Caco-2 (cell line): ENCODE measurements around the gene EEF1AKMT4. TPM values are rescaled to one million over a fixed set of nuclear protein-coding genes. Genes with fewer than 3 reads are reported as not detected.

Source experiments
- BruUV-seq: library from RNA; stranded (reverse); fragments of 400-500 nt; replicated peaks from 2 replicates; lab custom pipeline; 2021; lab: Mats Ljungman, UMichigan
- CTCF ChIA-PET: fragments of 300-600 bp; sonication (Branson Sonifier 250); formaldehyde crosslinking; loops from one replicate; lab custom pipeline; 2022; ENCODE audit warnings: antibody characterized with exemption; lab: Charles Lee
- POLR2A ChIA-PET: fragments of 300-600 bp; sonication (Branson Sonifier 250); formaldehyde crosslinking; loops from one replicate; lab custom pipeline; 2022; ENCODE audit warnings: antibody characterized with exemption; lab: Charles Lee
- DNase-seq, 2 experiments: peaks; one replicate each; pipeline versions ENCODE4 v3.0.0 to v3.0.0-alpha.2; 2020 to 2022
- H3K27me3 ChIP-seq: replicated peaks from 2 replicates; pipeline ENCODE4 v1.6.0; 2011; ENCODE audit warnings: low read length; ENCODE audit not compliant: control insufficient read depth, insufficient read depth
- H3K36me3 ChIP-seq: 2 replicates; pipeline ENCODE4 v1.5.1; 2011; ENCODE audit warnings: low read length; ENCODE audit not compliant: control insufficient read depth, insufficient read depth
- H3K4me1 ChIP-seq: fragments of 250-450 bp; sonication (Bioruptor Pico); 2 replicates; pipeline ENCODE4 v1.5.1; 2020; ENCODE audit warnings: mild to moderate bottlenecking
- H3K4me3 ChIP-seq: 2 replicates; pipeline ENCODE4 v1.5.1; 2011; ENCODE audit warnings: low read depth, mild to moderate bottlenecking, control low read depth, low read length
- H3K9me3 ChIP-seq: fragments of 250-450 bp; sonication (Bioruptor Pico); 2 replicates; pipeline ENCODE4 v1.5.1; 2020; ENCODE audit warnings: mild to moderate bottlenecking, moderate library complexity
- H3K27ac Mint-ChIP-seq: one replicate; pipeline ENCODE4 v1.8.0; 2022; ENCODE audit warnings: mixed read lengths; ENCODE audit not compliant: unreplicated experiment
- H3K27me3 Mint-ChIP-seq: one replicate; pipeline ENCODE4 v1.8.0; 2022; ENCODE audit warnings: mixed read lengths; ENCODE audit not compliant: insufficient read depth, unreplicated experiment
- H3K36me3 Mint-ChIP-seq: one replicate; pipeline ENCODE4 v1.8.0; 2022; ENCODE audit warnings: mild to moderate bottlenecking, mixed read lengths; ENCODE audit not compliant: insufficient read depth, unreplicated experiment
- H3K4me1 Mint-ChIP-seq: one replicate; pipeline ENCODE4 v1.8.0; 2022; ENCODE audit warnings: low read depth, mixed read lengths; ENCODE audit not compliant: unreplicated experiment
- H3K4me3 Mint-ChIP-seq: one replicate; pipeline ENCODE4 v1.8.0; 2022; ENCODE audit warnings: mild to moderate bottlenecking, moderate library complexity, mixed read lengths; ENCODE audit not compliant: unreplicated experiment
- H3K9me3 Mint-ChIP-seq: one replicate; pipeline ENCODE4 v1.8.0; 2022; ENCODE audit warnings: mixed read lengths; ENCODE audit not compliant: unreplicated experiment
- CTCF ChIP-seq, 2 experiments: fragments of 200-600 bp in 1 of 2; IDR thresholded peaks; 1 replicate in 1 of 2; 2 replicates in 1 of 2; pipeline versions ENCODE4 v1.5.1 to v1.8.0; 2011 to 2022; ENCODE audit warnings: antibody characterized with exemption in 1 of 2, control low read depth in 1 of 2, inconsistent platforms in 1 of 2, low read depth in 1 of 2, low read length in 1 of 2, mild to moderate bottlenecking in 1 of 2, moderate library complexity in 1 of 2; ENCODE audit not compliant: insufficient read depth in 1 of 2, severe bottlenecking in 1 of 2, unreplicated experiment in 1 of 2
- intact Hi-C: fragments of 100-400 bp; cut with micrococcal nuclease; formaldehyde crosslinking; loops from one replicate; pipeline ENCODE4 v1.10.0; 2022; ENCODE audit not compliant: unreplicated experiment
- total RNA-seq: library from RNA; stranded (reverse); gene quantifications from 2 replicates; pipeline ENCODE4 v1.2.3, GENCODE V29; 2022

Gene EEF1AKMT4
- total RNA-seq, 1 experiment from 2014 or later: 13.1 TPM

- POLR2A ChIA-PET: no interaction called here
- no peaks in the 10 kb centered on the region for H3K36me3 ChIP-seq
- Mint-ChIP-seq H3K36me3 (peaks cover 4% of the 10 kb centered on the region), H3K4me1 (peaks cover 7% of the 10 kb centered on the region), H3K4me3 (no peak overlapping the region), H3K9me3 (no peaks in the 10 kb centered on the region), H3K27me3 (peaks cover 15% of the 10 kb centered on the region), H3K27ac (no peak overlapping the region)
- CTCF ChIA-PET: no interaction called here
- BruUV-seq: no TSS peak
- intact Hi-C loops: no loop called here
- peaks cover 3% of the 10 kb centered on the region for H3K27me3 ChIP-seq
- TF ChIP-seq CTCF (IDR thresholded peaks at IDR 0.05; ENCODE audit: insufficient read depth in 1 of 2, low read depth in 1 of 2, low read length in 1 of 2, severe bottlenecking in 1 of 2, unreplicated experiment in 1 of 2): no peak
- no peak overlapping the region for H3K4me3 ChIP-seq
- no peaks in the 10 kb centered on the region for H3K9me3 ChIP-seq
- H3K4me1 ChIP-seq: peaks cover 9% of the 10 kb centered on the region
- DNase-seq: no peak
Observed at GRCh38 chr3:184233127-184233843, 16.2 kb upstream of the EEF1AKMT4 start.

- BruUV-seq: no TSS peak
- POLR2A ChIA-PET: no interaction called here
- H3K27me3 Mint-ChIP-seq: peaks cover 15% of the 10 kb centered on the region
- H3K36me3 Mint-ChIP-seq: peaks cover 4% of the 10 kb centered on the region
- H3K4me3 Mint-ChIP-seq: no peak overlapping the region
- H3K27ac Mint-ChIP-seq: no peak overlapping the region
- no peaks in the 10 kb centered on the region for H3K9me3 Mint-ChIP-seq
- H3K27me3 ChIP-seq: no peaks in the 10 kb centered on the region
- H3K4me3 ChIP-seq: no peak overlapping the region
- no peaks in the 10 kb centered on the region for H3K9me3 ChIP-seq
- intact Hi-C loops: no loop called here
- no peak for TF ChIP-seq CTCF (IDR thresholded peaks at IDR 0.05; ENCODE audit: insufficient read depth in 1 of 2, low read depth in 1 of 2, low read length in 1 of 2, severe bottlenecking in 1 of 2, unreplicated experiment in 1 of 2)
- H3K4me1 Mint-ChIP-seq: peaks cover 7% of the 10 kb centered on the region
- H3K4me1 ChIP-seq: peaks cover 8% of the 10 kb centered on the region
- DNase-seq: peak in 1 of 2 experiments; percentile 20
- CTCF ChIA-PET: no interaction called here
- no peaks in the 10 kb centered on the region for H3K36me3 ChIP-seq
Observed at GRCh38 chr3:184234224-184234623, 15.2 kb upstream of the EEF1AKMT4 start.

GRCh38 chr3:184234671-184235380 lies 14.6 kb upstream of the EEF1AKMT4 start:
- H3K4me3 Mint-ChIP-seq: no peak overlapping the region
- peaks cover 7% of the 10 kb centered on the region for H3K4me1 Mint-ChIP-seq
- Histone ChIP-seq H3K9me3 (no peaks in the 10 kb centered on the region), H3K4me3 (no peak overlapping the region), H3K36me3 (no peaks in the 10 kb centered on the region), H3K27me3 (no peaks in the 10 kb centered on the region), H3K4me1 (peaks cover 2% of the 10 kb centered on the region)
- TF ChIP-seq CTCF (IDR thresholded peaks at IDR 0.05; ENCODE audit: insufficient read depth in 1 of 2, low read depth in 1 of 2, low read length in 1 of 2, severe bottlenecking in 1 of 2, unreplicated experiment in 1 of 2): no peak
- H3K9me3 Mint-ChIP-seq: no peaks in the 10 kb centered on the region
- DNase-seq: no peak
- no TSS peak for BruUV-seq
- ChIA-PET CTCF (no interaction called here), POLR2A (interaction anchor here (0.7 kb wide), 1 partner anchor 48 kb away, joined by 6 read pairs; no protein-coding TSS in a partner anchor)
- H3K36me3 Mint-ChIP-seq: peaks cover 6% of the 10 kb centered on the region
- no peak overlapping the region for H3K27ac Mint-ChIP-seq
- intact Hi-C loops: no loop called here
- peaks cover 15% of the 10 kb centered on the region for H3K27me3 Mint-ChIP-seq
